Measurements from ENCODE around the gene SLC5A6.

DNA sequence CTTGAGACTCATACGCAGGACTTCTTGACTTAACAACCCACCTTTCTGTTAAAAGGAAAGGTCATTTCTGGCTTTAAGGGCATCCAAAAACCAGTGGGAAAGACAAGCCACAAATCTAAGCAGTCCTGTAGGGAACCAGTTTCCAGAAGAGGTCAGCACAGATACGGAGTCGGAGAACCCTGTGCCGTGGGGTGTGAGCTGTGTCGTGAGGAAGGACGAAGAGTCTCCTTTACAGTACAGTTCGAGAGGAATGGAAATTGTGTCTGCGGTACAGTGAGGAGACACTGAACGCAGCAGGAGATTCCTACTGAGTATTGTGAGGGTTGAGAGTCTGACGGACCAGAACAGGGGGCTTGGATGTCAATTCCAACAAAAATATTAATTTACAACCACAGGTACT, 33.0 kb upstream of the SLC5A6 start:
- TF ChIP-seq, protein P1, sequence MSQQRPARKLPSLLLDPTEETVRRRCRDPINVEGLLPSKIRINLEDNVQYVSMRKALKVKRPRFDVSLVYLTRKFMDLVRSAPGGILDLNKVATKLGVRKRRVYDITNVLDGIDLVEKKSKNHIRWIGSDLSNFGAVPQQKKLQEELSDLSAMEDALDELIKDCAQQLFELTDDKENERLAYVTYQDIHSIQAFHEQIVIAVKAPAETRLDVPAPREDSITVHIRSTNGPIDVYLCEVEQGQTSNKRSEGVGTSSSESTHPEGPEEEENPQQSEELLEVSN (IDR thresholded peaks at IDR 0.05): no peak
- no peak for TF ChIP-seq TAF1 (IDR thresholded peaks at IDR 0.05; ENCODE audit: low read depth, low read length)
- no peak for TF ChIP-seq HDAC6 (IDR thresholded peaks at IDR 0.05; ENCODE audit: low read depth, low read length)
- TF ChIP-seq, protein P2, sequence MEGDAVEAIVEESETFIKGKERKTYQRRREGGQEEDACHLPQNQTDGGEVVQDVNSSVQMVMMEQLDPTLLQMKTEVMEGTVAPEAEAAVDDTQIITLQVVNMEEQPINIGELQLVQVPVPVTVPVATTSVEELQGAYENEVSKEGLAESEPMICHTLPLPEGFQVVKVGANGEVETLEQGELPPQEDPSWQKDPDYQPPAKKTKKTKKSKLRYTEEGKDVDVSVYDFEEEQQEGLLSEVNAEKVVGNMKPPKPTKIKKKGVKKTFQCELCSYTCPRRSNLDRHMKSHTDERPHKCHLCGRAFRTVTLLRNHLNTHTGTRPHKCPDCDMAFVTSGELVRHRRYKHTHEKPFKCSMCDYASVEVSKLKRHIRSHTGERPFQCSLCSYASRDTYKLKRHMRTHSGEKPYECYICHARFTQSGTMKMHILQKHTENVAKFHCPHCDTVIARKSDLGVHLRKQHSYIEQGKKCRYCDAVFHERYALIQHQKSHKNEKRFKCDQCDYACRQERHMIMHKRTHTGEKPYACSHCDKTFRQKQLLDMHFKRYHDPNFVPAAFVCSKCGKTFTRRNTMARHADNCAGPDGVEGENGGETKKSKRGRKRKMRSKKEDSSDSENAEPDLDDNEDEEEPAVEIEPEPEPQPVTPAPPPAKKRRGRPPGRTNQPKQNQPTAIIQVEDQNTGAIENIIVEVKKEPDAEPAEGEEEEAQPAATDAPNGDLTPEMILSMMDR (IDR thresholded peaks at IDR 0.05; ENCODE audit: control extremely low read depth in 1 of 3, insufficient read depth in 1 of 3, low read depth in 1 of 3, low read length in 3 of 3): no peak
- no peak for TF ChIP-seq BACH1 (IDR thresholded peaks at IDR 0.05; ENCODE audit: low read length)
- TF ChIP-seq RFX5 (IDR thresholded peaks at IDR 0.05; ENCODE audit: borderline replicate concordance, low read depth, low read length): no peak
- no peak for TF ChIP-seq BRCA1 (IDR thresholded peaks at IDR 0.05; ENCODE audit: low read depth, low read length)
- TF ChIP-seq EZH2 (IDR thresholded peaks at IDR 0.05; ENCODE audit: low read depth, low read length, severe bottlenecking): no peak
- no peak for TF ChIP-seq SIN3A (conservative IDR thresholded peaks at IDR 0.05 in 1 of 2, IDR thresholded peaks at IDR 0.05 in 1 of 2; ENCODE audit: low read depth in 1 of 2, low read length in 2 of 2)
- TF ChIP-seq SRF (IDR thresholded peaks at IDR 0.05; ENCODE audit: low read depth, low read length): no peak
